GM10266 (cell line): ENCODE results near the gene SYT9.

Experiments
- DNase-seq: peaks from one replicate; pipeline ENCODE4 v3.0.0; 2012; ENCODE audit errors: extremely low spot score
- CTCF ChIP-seq: IDR thresholded peaks from 2 replicates; pipeline ENCODE4 v1.5.1; 2012; ENCODE audit warnings: mild to moderate bottlenecking, low read depth; ENCODE audit not compliant: control insufficient read depth, insufficient read depth; ENCODE audit errors: missing control alignments

SYT9 gene

DNA sequence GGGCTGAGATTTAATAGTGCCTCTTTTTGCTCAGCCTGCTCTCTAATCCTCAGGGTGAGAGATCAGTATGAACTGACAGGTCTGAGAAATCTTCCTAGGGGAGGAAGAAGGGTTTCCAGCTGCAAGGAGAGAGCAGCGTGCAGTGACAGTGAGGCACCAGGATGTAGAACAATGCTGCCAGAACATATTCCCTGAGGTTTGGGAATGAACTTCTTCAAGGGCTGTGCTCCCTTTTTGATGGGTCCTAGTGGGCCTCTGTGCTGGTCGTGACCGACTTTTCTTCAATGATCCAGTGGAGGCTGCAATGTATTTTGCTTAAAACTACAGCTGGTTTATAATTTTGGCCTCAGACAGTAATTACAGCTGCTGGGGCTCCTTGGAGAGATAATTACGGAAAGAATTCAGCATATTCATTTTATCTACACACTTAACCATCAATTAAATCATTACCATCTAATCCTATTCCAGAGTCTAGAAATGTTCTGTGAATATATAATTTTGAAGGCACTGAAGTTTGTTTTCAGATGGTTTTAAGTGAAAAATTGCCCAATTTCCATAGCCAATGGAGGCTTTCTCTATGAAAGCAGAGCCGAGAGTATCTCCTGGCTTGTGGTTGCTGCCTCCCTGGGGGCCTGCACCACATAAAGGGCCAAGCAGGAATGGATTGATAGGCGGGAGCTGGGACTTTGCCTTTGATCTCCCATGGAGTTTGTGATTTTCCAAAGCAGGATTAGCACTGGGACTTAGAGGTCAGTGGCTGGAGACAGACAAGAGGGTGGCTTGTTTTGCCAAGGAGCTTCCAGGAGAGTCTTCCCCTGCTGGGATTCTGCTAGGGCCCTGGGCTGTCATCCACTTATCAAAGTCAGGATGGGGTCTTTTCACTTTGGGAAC, 192.6 kb downstream of the SYT9 start:
- no peak for DNase-seq

GRCh38 chr11:7445564-7445963, 193.9 kb downstream of the SYT9 start:
- no peak for DNase-seq
- no peak for TF ChIP-seq CTCF

More for the DNA sequence above, 192.6 kb downstream of the SYT9 start:
- no peak for TF ChIP-seq CTCF

GRCh38 chr11:7448201-7448600, 196.5 kb downstream of the SYT9 start:
- TF ChIP-seq CTCF, result no peak
- no peak for DNase-seq

- DNase-seq, result no peak
- no peak for TF ChIP-seq CTCF
Measured at GRCh38 chr11:7449211-7449840, 197.6 kb downstream of the SYT9 start.

GRCh38 chr11:7449841-7450214, 198.1 kb downstream of the SYT9 start:
- DNase-seq, result no peak
- no peak for TF ChIP-seq CTCF

GRCh38 chr11:7450836-7451235, 199.1 kb downstream of the SYT9 start:
- TF ChIP-seq CTCF, result no peak
- no peak for DNase-seq

- DNase-seq, result no peak
- TF ChIP-seq CTCF, result no peak
Measured at GRCh38 chr11:7451520-7451919, 199.8 kb downstream of the SYT9 start.
